Measurements from ENCODE around the gene LUZP1.

Gene LUZP1

DNA sequence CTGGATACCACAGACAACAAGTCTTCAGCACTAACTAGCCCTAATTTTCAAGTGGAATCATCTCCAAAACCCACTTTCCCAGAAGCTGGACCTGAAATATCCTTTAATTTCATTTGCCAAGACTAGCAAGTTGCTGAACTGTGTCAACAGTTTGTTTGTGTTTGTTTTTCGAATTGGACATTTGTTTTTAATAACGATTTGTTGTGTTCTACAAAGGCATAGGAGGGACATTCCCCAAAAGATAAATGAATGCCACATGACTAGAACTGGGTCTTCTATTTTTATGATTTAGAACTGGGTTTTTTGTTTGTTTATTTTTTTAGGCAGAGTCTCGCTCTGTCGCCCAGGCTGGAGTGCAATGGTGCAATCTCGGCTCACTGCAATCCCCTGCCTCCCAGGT lies 17.9 kb downstream of the LUZP1 start:
- DNase-seq (ENCODE audit: low spot score), result no peak

DNA sequence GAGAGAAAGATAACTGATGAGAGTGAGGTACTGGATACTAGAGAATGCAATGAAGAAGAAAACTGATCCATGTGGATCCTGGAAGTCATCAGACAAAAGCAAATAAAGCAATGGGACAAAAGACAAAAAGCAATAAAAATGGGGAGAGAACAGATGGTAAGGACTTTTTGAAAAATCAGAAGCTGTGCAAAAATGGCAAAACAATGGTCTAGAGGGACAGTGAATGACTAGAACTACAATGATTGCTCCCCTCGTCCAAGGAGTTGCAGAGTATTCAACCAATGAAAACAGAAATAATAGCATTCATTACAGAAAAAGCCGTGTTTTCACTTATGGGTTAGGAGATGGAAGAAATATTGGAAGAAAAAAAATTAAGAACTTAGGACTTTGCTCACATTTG lies 18.5 kb downstream of the LUZP1 start:
- no peak for DNase-seq (ENCODE audit: low spot score)

DNA sequence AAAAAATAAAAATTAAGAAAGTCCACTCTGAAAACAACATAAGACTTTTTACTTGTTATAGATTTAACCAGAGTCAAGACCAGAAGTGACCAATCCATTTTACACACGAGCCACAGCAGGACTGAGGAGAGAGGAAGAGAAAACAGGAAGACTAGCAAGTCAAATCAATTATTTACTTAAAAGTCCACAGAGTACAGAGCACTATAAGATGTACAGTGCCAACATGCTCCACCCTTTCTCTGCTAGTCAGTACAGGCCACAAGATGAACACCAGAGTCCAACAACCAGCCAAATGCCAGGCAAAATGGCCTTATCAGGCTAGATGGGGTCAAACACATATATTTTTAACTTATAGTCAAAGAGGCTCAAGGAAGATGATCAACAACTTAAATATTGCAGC lies 19.5 kb downstream of the LUZP1 start:
- DNase-seq (ENCODE audit: low spot score), result no peak

DNA sequence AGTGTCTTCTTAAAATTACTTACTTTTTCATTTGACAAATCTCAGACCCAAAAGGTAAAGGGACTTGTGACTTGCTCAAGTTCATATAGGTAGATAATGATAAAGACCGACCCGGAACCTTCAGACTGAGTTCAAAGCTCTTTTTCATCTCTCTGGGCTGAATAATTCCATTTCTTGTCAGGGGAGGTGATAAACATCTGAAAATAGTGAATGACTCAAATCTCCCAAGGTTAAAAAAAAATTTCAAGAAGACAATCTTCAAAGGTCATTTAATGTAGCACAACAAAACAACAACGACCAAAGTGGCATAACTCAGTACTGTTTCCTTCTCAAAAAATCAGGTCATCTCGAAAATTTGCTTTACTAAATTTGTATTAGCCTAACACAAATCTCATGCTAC lies 20.6 kb downstream of the LUZP1 start:
- no peak for DNase-seq (ENCODE audit: low spot score)

DNA sequence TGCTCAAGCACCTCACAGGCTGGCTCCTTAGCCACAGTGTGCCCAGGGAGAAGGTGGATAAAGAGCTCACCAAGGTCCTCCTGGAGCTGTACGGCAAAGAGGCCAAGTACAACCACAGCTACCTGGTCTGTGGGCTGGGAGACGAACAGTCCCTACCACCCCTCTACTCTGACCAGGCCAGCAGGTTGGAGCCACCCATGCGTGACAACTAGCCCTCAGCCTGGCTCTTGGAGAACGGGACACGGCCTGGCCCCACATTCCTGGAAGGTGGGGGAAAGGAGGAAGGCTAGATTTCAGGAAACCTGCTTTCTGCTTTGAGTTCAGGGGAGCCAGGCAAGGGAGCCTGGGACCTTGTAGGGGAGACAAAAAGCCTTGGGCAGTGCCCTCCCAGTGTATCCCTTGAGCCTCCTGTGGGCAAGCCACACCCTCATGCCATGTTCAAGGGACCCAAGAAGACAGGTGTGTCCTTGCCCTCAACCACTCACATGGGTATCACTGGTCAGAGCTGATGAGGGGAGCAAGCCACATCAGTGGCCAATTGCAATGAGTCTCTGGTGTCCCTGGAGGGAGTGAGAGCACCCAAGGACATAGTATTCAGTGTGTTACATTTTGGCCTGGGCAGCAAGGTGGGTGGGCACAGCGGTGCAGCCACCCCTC lies 27.6 kb downstream of the LUZP1 start:
- DNase-seq (ENCODE audit: low spot score), result no peak

DNA sequence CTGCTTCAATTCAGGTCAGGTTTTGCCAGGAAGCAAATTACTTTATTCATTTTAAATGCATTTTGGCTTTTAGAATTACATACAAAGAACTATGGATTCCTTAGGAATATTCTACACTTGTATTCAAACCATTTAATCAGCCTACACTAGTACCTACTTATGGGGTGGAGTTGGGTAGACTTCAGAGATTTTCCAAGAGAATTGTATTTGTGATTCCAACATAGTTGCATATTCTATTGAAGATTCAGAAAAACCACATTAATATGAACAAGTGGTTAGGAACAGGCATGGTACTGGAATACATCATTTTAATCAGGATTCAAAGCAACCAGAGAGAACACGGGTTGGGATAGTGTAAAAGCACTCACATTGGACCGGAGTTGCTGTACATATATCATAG lies 33.4 kb downstream of the LUZP1 start:
- DNase-seq (ENCODE audit: low spot score), result no peak

DNA sequence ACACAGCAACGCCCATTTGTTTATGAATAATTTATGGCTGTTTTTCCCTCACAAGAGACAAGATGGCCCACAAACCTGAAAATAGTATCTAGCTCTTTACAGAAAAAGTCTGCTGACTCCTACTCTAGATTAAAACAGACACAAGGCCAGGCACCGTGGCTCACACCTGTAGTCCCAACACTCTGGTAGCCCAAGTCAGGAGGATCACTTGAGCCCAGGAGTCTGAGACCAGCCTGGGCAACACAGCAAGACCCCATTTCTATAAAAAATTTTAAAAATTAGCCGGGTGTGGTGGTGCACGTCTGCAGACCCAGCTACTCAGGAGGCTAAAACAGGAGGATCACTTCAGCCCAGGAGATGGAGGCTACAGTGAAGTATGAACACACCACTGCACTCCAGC lies 34.6 kb downstream of the LUZP1 start:
- DNase-seq (ENCODE audit: low spot score), result no peak

DNA sequence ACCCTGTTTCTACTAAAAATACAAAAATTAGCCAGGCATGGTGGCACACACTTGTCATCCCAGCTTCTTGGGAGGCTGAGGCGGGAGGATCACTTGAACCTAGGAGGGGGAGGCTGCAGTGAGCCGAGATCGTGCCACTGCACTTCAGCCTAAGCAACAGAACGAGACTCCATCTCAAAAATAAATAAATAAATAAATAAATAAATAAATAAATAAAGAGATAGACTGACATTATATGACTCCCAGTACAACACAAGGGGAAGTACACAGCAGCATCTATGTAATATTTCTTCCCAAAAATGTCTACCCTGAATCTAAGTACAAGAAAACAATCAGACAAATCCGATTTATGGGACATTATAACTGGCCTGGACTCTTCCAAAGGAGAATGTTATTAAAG lies 35.1 kb downstream of the LUZP1 start:
- no peak for DNase-seq (ENCODE audit: low spot score)

DNA sequence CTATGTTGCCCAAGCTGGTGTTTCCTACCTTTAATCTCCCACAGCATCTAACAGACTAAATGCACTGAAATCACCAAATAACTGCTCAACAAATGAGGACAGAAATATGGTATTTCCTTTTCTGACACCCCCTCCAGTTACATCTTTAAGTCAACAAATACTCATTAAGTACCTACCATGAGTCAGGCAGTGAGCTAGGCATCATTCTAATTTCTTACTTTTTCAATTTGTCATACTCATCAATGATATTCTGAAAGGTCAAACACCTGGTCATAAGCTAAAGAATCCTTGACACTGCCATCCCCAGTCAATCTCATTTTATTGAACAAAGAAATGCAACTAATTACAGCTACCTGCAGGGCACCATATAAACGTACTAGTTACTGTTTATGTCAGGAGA lies 36.6 kb downstream of the LUZP1 start:
- DNase-seq (ENCODE audit: low spot score), result no peak

DNA sequence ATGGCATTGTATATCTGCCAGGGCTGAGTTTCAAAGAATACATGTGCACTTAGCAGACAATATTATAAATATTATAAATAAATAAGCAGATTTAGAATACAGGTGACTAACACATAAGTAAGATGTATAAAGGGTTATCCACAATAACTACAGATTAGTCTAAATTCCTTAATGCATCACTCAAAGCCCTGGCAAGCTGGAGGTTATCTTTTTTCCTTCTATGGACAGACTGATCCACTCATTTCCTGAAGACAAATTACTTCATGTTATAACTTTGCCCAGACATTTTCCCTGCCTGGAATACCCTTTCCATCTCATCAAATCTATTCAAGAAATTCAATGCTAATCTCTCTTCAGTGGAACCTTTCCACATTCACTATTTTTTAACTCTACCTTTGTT lies 38.8 kb downstream of the LUZP1 start:
- no peak for DNase-seq (ENCODE audit: low spot score)

DNA sequence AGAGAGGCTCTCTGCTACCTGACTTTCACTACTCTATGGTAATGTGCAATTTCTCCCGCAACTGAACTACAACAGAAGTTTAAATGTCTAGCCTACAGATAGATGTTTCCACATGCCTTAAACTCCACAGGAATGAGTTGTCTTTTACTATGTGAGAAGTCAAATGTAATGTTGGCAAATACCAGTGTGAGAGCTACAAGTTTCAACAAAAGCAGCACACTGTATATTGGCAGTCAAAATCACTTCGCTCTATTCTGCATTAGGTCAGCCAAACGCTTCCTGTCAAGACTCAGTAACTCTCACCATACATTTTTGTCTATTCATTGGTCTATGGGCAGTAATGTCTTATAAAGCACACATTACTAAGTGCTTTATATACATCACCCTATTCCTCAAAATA lies 41.9 kb downstream of the LUZP1 start:
- DNase-seq (ENCODE audit: low spot score), result no peak

DNA sequence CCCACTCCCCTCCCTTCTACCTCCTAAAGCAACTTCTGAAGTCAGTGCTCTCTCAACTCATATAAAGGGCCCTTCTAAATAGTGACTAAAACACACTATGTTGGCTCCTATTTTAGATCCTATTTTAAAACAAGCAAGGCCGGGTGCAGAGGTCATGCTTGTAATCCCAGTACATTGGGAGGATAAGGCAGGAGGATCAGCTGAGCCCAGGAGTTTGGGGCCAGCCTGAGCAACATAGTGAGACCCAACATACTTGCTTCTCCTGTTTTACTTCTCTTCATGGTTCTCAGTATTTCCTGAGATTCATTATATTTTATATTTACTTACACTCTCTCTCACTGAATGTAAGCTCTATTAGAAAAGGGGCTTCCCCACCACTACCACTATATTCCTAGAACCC lies 42.5 kb downstream of the LUZP1 start:
- DNase-seq (ENCODE audit: low spot score), result no peak

DNA sequence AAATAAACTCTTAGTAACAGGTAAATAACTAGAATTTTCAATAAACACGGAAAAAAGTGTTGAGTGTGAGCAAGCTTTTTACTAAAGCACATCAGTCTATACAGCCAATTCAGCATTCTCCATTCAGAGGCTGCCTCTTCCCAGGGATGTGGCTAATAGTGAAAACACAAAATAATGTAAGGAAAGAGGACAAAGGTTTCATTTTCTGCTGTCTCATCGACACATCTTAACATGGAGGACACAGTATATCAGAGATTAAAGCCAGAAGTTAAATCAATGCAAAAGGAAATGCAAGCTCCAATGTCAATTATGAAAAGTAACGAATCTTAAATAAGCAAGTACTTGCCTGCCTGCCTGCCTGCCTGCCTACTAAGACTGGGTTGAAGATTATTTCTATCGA lies 43.2 kb downstream of the LUZP1 start:
- no peak for DNase-seq (ENCODE audit: low spot score)

DNA sequence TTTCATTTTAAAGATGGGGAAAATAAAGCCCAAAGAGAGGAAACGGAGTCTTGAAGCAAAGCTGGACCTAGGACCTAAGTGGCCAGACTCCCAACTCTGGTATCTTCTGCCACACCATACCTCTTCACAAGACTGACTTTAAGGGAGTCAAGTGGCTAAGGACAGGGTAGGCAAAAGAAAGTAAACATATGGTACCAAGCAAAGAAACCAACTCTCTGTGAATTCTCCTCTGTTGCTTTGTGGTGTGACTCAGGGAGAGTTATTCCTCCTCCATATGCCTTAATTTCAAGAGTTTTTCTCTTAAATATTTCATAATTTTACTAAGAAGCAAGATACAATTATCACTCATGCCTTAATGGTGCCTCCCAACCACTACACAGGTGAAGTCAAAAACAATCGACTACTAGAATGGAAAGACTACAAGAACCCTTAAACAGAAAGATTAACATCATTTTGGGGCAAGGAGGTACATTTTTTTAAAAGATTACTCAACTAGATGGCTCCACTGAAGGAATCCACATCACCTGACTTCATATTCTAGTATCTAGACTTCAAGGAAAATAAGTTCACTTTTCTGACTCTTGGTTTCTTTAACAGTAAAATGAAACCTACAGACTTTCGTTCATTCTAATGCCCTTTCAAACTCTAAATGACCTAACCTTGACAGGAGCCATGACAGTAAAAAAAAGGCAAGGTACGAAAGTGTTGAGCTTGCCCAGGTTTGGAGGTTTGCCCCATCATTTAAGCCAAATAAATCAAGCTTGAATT lies 44.2 kb downstream of the LUZP1 start:
- no peak for DNase-seq (ENCODE audit: low spot score)

DNA sequence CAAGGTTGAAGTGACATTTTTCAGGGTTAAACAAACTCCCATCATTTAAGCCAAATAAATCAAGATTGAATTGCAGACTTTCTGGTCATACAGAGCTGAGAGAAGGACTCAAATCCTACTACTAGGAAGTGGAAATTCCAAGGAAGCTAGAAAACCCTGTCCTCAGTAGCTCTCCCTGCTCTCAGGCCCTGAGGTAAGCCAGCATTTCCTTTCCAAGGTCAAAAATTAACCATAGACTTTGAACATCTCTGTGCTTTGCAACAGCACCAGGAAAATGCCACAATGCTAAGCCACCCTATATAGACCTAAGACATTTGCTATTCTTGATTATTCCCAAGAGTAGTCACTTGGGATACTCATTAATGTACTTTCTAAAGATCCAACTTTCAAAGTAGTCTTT lies 45.1 kb downstream of the LUZP1 start:
- DNase-seq (ENCODE audit: low spot score), result no peak

DNA sequence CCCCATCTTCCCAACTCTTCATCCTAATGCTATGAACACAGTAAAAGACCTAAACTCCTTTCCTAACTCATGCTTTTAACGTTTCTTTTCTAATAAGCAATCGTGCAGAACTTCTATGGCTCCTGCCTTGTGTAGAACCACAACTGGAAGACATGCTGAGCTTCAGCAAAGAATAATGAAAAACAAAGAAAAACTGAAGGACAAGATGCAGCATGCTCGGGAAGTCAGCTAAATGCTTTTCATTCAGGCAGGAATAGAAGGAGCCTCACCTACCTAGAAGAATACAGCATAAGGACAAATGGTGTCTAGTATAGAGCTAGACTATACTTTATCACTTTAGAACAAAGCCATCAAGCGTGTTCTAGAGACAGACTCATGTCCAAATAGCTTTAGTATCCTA lies 45.9 kb downstream of the LUZP1 start:
- no peak for DNase-seq (ENCODE audit: low spot score)

DNA sequence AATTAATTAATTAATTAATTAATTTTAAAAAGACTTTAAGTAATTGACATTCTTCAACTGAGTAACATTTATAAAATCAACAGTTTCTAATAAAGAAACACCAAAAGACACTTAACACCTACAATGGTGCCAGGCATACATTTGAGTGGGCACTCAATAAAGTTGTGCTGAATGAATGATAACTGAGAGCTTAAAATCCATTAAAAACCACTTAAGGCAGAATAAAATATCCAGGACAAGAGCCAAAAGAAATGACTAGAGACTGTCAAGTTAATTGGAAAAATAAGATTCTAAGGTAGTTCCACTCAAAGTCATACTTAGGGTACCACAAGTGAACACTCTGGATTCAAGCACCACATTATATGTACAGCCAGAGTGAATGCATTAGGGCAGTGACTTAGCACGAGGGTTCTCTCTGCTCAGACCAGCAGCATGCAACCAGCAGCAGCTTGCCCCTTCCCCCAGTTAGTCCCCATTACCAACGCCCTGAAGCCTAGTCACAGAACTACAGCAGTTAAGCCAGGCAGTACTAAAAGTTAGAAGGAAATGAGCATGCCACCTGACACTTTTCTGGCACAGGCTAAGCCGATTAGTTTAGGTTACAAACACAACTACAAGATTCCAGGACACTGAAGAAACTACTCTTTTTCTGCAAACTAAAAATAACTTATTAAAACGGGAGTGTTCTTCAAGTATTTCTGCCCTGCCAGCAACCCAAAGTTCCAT lies 46.5 kb downstream of the LUZP1 start:
- no peak for DNase-seq (ENCODE audit: low spot score)

DNA sequence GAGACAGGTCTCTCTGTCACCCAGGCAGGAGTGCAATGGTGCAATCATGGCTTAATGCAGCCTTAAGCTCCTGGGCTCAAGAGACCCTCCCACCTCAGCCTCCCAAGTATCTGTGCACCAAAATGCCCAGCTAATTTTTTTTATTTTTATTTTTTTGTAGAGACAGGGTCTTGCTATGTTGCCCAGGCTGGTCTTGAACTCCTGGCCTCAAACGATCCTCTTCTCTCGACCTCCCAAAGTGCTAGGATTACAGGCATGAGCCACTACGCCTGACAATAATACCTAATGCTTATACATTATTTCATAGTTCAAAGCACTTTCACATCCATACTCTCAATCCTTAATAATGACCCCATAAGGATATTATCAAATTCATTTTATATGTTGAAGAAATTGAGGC lies 48.3 kb downstream of the LUZP1 start:
- DNase-seq (ENCODE audit: low spot score), result no peak

DNA sequence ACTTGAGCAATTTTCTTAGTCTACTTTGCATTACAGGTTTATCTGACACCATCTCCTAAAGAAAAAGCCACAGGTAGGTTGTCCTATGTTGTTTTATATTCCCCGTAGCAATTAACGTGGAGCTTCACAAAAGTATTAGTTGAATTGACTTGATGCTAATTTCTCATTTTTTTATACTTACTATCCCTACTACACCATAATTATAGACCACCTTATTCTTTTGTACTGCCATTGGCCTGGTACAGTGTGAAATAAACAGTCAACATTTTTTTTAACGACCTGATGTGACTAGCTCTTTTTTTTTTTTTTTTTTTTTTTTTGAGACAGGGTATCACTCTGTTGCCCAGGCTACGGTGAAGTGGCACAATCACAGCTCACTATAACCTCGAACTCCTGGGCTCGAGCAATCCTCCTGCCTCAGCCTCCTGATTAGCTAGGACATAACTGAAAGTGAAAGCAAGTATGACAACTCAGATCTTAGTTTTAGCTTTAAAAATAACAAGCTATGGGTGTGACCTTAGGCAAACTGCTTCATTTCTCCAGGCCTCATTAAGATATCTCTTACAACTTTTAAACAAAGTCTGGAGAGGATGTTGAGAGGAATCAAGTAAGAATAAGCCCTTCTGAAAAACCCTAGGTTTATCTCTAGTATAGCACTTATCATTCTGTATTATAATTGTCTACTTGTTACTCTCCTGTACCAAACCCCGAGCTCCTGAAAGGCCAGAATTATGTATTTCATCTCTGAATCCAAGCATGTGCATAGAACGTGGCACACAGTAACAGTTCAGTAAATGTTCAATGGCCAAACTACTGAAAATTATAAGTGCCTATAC lies 49.5 kb downstream of the LUZP1 start:
- no peak for DNase-seq (ENCODE audit: low spot score)

DNA sequence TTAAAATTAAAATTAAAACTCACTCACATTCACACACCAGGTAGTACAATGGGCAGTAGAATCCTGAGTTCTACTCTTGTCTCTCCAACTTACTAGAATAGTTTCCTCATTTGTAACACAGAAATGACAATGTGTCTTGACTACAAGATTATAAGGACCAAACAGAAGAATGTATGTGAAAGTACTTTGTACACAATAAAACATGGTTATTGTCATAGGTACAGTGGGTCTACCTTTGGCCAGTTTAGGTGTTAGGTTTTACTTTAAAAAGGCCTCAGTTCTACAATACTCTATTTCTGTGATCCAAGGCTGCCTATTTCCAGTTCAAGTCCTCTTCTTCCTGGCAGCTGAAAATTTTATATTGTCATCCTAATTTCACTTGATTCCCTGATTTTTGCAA lies 50.2 kb downstream of the LUZP1 start:
- no peak for DNase-seq (ENCODE audit: low spot score)

DNA sequence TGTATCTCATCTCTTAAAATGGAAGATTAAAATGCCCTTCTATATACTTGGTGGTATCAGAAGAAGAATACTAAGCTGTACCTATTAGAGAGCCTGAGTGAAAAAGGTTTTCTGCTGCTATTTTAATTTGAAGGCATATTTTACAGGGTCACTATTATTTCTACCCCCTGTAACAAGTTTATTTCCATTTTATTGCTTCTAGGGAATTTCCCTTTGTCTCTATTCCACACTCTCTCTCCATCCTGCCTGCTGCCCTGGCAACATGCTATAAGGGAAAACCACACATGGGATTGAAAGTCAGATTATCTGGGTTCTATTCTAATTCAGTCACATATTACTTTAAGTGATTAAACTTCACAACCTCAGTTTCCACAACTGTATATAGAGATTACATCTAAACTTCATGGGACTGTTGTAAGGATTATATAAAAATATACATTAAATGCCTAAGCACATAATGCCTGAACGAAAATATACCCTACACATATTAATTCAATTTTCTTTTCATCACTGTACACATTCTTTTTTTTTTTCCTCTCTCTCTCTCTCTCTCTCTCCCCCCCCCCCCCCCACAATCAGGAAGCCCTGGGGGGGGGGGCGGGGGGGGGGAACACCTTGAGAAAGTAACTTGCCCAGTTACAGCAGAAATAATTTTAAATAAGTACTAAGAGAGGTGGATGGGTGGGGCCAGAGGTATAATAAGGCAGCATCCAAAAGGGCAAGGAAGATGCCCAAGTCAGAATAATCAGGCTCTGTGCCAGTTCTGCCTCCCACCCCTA lies 51.5 kb downstream of the LUZP1 start:
- no peak for DNase-seq (ENCODE audit: low spot score)

Measured in D341Med (cell line).